SK-N-SH (cell line): ENCODE data around the gene GDF9. TPM values are rescaled to one million over a fixed set of nuclear protein-coding genes. Genes with fewer than 3 reads are reported as not detected.

Experiments
- CTCF ChIA-PET: fragments of 300-600, 350-600 bp; formaldehyde crosslinking; extraction: SDS; loops from one replicate; lab custom pipeline; 2021; lab: Yijun Ruan, JAX
- POLR2A ChIA-PET: fragments of 350-600 bp; sonication (Branson Sonifier 250); formaldehyde crosslinking; extraction: SDS; loops from one replicate; lab custom pipeline; 2020; ENCODE audit warnings: antibody characterized with exemption, inconsistent platforms; lab: Yijun Ruan, JAX
- DNase-seq: peaks from one replicate; pipeline ENCODE4 v3.0.0; 2012
- H2AFZ ChIP-seq: fragments of 200-600 bp; sonication (generic); 2 replicates; pipeline ENCODE4 v1.8.1; 2016; ENCODE audit warnings: antibody characterized with exemption, mild to moderate bottlenecking, low read depth
- H3F3A ChIP-seq: fragments of 200-600 bp; sonication (generic); replicated peaks from 2 replicates; pipeline ENCODE3; 2016; ENCODE audit warnings: antibody characterized with exemption, mild to moderate bottlenecking; ENCODE audit not compliant: insufficient read depth
- H3K27ac ChIP-seq, 2 experiments: fragments of 200-500 bp in 1 of 2; fragments of 200-600 bp in 1 of 2; sonication (Bioruptor generic) in 1 of 2; sonication (generic), shearing (Covaris generic) in 1 of 2; 2 replicates each; pipeline versions ENCODE4 v1.5.1 to v1.6.1; 2014 to 2016; ENCODE audit warnings: low read depth in 2 of 2, inconsistent platforms in 1 of 2, low read length in 1 of 2, mild to moderate bottlenecking in 1 of 2, mixed read lengths in 1 of 2
- H3K27me3 ChIP-seq: fragments of 200-600 bp; sonication (generic), shearing (Covaris generic); 2 replicates; pipeline ENCODE4 v1.6.1; 2016; ENCODE audit warnings: mixed run types; ENCODE audit not compliant: insufficient read depth
- H3K36me3 ChIP-seq, 2 experiments: fragments of 200-500 bp in 1 of 2; fragments of 200-600 bp in 1 of 2; sonication (Bioruptor generic) in 1 of 2; sonication (generic) in 1 of 2; replicated peaks in 1 of 2; 2 replicates each; pipeline versions ENCODE3 to v1.5.1; 2014 to 2016; ENCODE audit warnings: low read length in 1 of 2, mild to moderate bottlenecking in 1 of 2; ENCODE audit not compliant: insufficient read depth in 2 of 2, control insufficient read depth in 1 of 2
- H3K4me1 ChIP-seq, 2 experiments: fragments of 200-500 bp in 1 of 2; fragments of 200-600 bp in 1 of 2; sonication (Bioruptor generic) in 1 of 2; sonication (generic), shearing (Covaris generic) in 1 of 2; 2 replicates each; pipeline versions ENCODE4 v1.5.1 to v1.6.1; 2014 to 2016; ENCODE audit warnings: low read depth in 1 of 2, low read length in 1 of 2, mixed run types in 1 of 2; ENCODE audit not compliant: insufficient read depth in 2 of 2, control insufficient read depth in 1 of 2
- H3K4me2 ChIP-seq: fragments of 200-600 bp; sonication (generic), shearing (Covaris generic); 2 replicates; pipeline ENCODE4 v1.6.1; 2017; ENCODE audit warnings: mixed run types
- H3K4me3 ChIP-seq, 2 experiments: fragments of 200-500 bp in 1 of 2; fragments of 200-600 bp in 1 of 2; sonication (Bioruptor generic) in 1 of 2; sonication (generic), shearing (Covaris generic) in 1 of 2; 2 replicates each; pipeline versions ENCODE4 v1.5.1 to v1.8.1; 2014 to 2016; ENCODE audit warnings: low read depth in 2 of 2, inconsistent platforms in 1 of 2, low read length in 1 of 2, mild to moderate bottlenecking in 1 of 2, mixed read lengths in 1 of 2, moderate library complexity in 1 of 2
- H3K79me2 ChIP-seq: fragments of 200-600 bp; sonication (generic); 2 replicates; pipeline ENCODE4 v1.8.1; 2017; ENCODE audit warnings: mild to moderate bottlenecking; ENCODE audit not compliant: insufficient read depth
- H3K9ac ChIP-seq: fragments of 200-600 bp; sonication (generic); 2 replicates; pipeline ENCODE4 v1.6.1; 2017; ENCODE audit warnings: mixed run types
- H3K9me2 ChIP-seq: fragments of 200-600 bp; sonication (generic); 2 replicates; pipeline ENCODE4 v1.6.1; 2017; ENCODE audit warnings: mixed run types
- H3K9me3 ChIP-seq: fragments of 200-600 bp; sonication (generic); 2 replicates; pipeline ENCODE4 v1.6.1; 2017; ENCODE audit warnings: mixed run types, mild to moderate bottlenecking, moderate library complexity
- H4K20me1 ChIP-seq: fragments of 200-600 bp; sonication (generic); 2 replicates; pipeline ENCODE4 v1.6.1; 2017; ENCODE audit warnings: mild to moderate bottlenecking, mixed run types; ENCODE audit not compliant: insufficient read depth
- EP300 ChIP-seq, 2 experiments: IDR thresholded peaks; 2 replicates each; pipeline versions ENCODE4 v1.4.0 to v1.6.1; 2012; ENCODE audit warnings: borderline replicate concordance in 1 of 2, low read depth in 1 of 2, low read length in 1 of 2
- GATA2 ChIP-seq: sonication (generic); formaldehyde crosslinking; IDR thresholded peaks from 2 replicates; pipeline ENCODE4 v1.5.0; 2020; ENCODE audit warnings: mild to moderate bottlenecking, missing genetic modification reagents
- JUND ChIP-seq: IDR thresholded peaks from 2 replicates; pipeline ENCODE4 v1.4.0; 2012
- MEF2A ChIP-seq: IDR thresholded peaks from 2 replicates; pipeline ENCODE4 v1.4.0; 2012; ENCODE audit warnings: low read depth, borderline replicate concordance
- NFIC ChIP-seq: IDR thresholded peaks from 2 replicates; pipeline ENCODE4 v1.4.0; 2012; ENCODE audit warnings: borderline replicate concordance
- POLR2AphosphoS5 ChIP-seq: IDR thresholded peaks from 2 replicates; pipeline ENCODE4 v1.6.1; 2012; ENCODE audit warnings: low read depth, low read length
- TAF1 ChIP-seq: IDR thresholded peaks from 2 replicates; pipeline ENCODE4 v1.6.1; 2012; ENCODE audit warnings: low read depth, mild to moderate bottlenecking, low read length, moderate library complexity, borderline replicate concordance
- TEAD4 ChIP-seq: IDR thresholded peaks from 2 replicates; pipeline ENCODE4 v1.4.0; 2012; ENCODE audit warnings: mild to moderate bottlenecking, borderline replicate concordance; ENCODE audit not compliant: insufficient read depth
- WGBS: methylation state at CpG from one replicate; pipeline ENCODE4 v1.1.6; 2017; ENCODE audit warnings: low lambda C conversion rate; 5-methylcytosine and 5-hydroxymethylcytosine counted together
- polyA plus RNA-seq, 3 experiments: library from polyadenylated mRNA; depleted of rRNA; stranded (reverse); fragments of >200 nt; gene quantifications; 2 replicates each; pipeline ENCODE4 v1.2.3, GENCODE V29; 2012
- TF ChIP-seq, protein P1 (sequence below): fragments of 150-350 bp; IDR thresholded peaks from 2 replicates; pipeline ENCODE4 v1.6.1; 2017; ENCODE audit warnings: antibody characterized with exemption, low read length, low read depth, borderline replicate concordance
- TF ChIP-seq, protein P2 (sequence below): IDR thresholded peaks from 2 replicates; pipeline ENCODE4 v1.4.0; 2012; ENCODE audit warnings: low read depth, borderline replicate concordance

GDF9 gene
- polyA plus RNA-seq, 1 of the 3 experiments (the other 2 are of a cell fraction): 0.82 TPM

DNA sequence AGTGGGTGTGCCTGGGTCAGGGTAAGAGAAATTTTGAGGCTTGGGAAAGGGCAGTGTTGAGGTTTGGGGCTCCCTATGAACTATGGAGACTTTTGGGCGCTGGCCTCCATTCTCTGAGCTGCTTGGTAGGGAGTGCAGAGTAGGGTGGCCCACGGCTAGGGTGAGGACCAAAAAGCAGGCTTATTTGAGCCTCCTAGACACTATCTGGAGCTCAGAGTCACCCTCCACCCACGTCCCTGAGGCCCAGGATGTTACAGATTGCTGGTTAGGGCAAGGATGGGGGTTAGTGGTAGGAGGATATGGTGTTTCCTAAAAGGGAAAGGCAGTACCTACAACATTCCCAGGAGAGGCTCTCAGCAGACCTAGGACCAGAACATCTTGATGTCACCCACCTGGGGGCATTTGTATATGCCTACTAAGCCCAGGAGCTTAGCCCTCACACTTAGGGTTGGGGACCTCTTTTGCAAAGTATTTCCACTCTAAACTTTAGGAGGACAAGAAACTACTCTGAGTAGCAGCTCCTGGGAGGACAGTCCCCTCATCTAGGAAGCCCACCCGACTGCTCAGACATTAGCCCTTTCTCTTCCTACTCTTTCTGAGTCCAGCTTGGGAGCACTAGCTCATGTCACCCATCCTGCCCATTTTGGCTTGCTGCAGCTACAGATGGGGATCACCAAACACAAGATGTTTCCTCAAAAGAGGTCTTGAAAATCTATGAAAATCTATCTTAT is 38.2 kb downstream of the GDF9 start:
- no peaks in the 10 kb centered on the region for H3K9me2 ChIP-seq
- POLR2A ChIA-PET: no interaction called here
- 100% methylated on average over 3 of the region's 4 CpGs for WGBS

DNA sequence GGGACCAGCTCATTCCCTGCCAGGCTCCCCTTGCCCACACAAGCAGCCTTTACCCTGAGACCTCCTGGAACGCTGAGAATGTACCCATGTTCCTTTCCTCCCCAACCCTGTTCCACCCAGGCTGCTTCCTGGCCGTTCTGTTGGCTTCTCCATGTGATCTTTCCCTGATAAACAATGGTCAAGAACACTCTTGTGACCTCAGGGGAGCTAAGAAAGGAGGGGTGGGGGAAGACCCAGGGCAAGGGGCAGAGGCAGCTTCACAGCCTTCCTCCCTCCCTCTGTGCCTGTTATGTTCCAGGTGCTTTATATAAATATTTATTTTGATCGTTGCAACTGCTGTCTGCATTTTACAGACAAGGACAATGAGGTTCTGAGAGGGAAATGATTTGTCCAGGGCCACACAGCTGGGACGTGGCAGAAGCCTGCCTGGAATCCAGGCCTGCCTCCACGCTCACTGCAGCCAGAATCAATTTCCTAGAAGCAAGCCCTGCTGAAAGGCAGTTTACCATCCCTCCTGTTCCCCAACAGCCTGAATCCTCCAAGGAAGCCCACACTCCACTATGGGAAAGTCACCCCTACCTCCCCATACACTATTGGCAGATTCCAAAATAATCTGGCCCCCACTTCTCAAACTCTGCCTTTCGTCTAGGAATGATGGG is 39.7 kb downstream of the GDF9 start:
- Histone ChIP-seq H3K79me2 (no peaks in the 10 kb centered on the region), H3K4me1 (peaks cover 0 to 8% of the 10 kb centered on the region in 2 experiments; a peak in 1 of 4 replicates), H2AFZ (no peak overlapping the region), H3K36me3 (no peaks in the 10 kb centered on the region), H3K4me3 (no peak overlapping the region), H3K27ac (no peak overlapping the region), H3K27me3 (no peaks in the 10 kb centered on the region), H3K4me2 (no peak overlapping the region), H3K9me2 (no peaks in the 10 kb centered on the region), H3K9ac (no peak overlapping the region), H3K9me3 (no peaks in the 10 kb centered on the region), H3F3A (no peaks in the 10 kb centered on the region), H4K20me1 (no peaks in the 10 kb centered on the region)
- TF ChIP-seq EP300 (IDR thresholded peaks at IDR 0.05; ENCODE audit: borderline replicate concordance in 1 of 2, low read depth in 1 of 2, low read length in 1 of 2) (no peak), TEAD4 (no peak), TAF1 (no peak), MEF2A (no peak), JUND (no peak), NFIC (no peak)
- TF ChIP-seq, protein P1, sequence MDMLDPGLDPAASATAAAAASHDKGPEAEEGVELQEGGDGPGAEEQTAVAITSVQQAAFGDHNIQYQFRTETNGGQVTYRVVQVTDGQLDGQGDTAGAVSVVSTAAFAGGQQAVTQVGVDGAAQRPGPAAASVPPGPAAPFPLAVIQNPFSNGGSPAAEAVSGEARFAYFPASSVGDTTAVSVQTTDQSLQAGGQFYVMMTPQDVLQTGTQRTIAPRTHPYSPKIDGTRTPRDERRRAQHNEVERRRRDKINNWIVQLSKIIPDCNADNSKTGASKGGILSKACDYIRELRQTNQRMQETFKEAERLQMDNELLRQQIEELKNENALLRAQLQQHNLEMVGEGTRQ: no peak
- CTCF ChIA-PET: interaction anchor here (1.3 to 2.2 kb wide), 2 partner anchors 58 to 72 kb away, joined by 3 to 7 read pairs; no protein-coding TSS in a partner anchor
- 77% methylated on average over 6 of the region's 6 CpGs for WGBS
- POLR2A ChIA-PET: no interaction called here
- DNase-seq: no peak

More for the DNA sequence above, 38.2 kb downstream of the GDF9 start:
- Histone ChIP-seq H3K79me2 (no peaks in the 10 kb centered on the region), H3K9me3 (no peaks in the 10 kb centered on the region), H3K9ac (no peak overlapping the region), H2AFZ (no peak overlapping the region), H4K20me1 (no peaks in the 10 kb centered on the region), H3K27me3 (no peaks in the 10 kb centered on the region), H3K4me1 (peaks cover 0 to 5% of the 10 kb centered on the region in 2 experiments; a peak in 1 of 4 replicates), H3F3A (no peaks in the 10 kb centered on the region), H3K4me2 (no peak overlapping the region), H3K4me3 (no peak overlapping the region), H3K36me3 (no peaks in the 10 kb centered on the region), H3K27ac (no peak overlapping the region)
- CTCF ChIA-PET: interaction anchor here (0.6 to 8.7 kb wide), 10 partner anchors 9 to 301 kb away, joined by 3 to 105 read pairs (median 14); partner anchors contain the start of genes CCNI2, GDF9, SOWAHA and UQCRQ
- TF ChIP-seq JUND: no peak
- TF ChIP-seq POLR2AphosphoS5: no peak
- TF ChIP-seq, protein P2, sequence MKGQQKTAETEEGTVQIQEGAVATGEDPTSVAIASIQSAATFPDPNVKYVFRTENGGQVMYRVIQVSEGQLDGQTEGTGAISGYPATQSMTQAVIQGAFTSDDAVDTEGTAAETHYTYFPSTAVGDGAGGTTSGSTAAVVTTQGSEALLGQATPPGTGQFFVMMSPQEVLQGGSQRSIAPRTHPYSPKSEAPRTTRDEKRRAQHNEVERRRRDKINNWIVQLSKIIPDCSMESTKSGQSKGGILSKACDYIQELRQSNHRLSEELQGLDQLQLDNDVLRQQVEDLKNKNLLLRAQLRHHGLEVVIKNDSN: no peak
- TF ChIP-seq GATA2 (CRISPR knock-in tag): no peak
- no peak for DNase-seq
